ENCODE measurements around the gene NLRP10. TPM values are rescaled to one million over a fixed set of nuclear protein-coding genes. Genes with fewer than 3 reads are reported as not detected.

The NLRP10 gene
- total RNA-seq, 1 donor from 2014 or later: not detected

GRCh38 chr11:7941608-7942007 lies 23.6 kb downstream of the NLRP10 start, which contains the start of gene OR10A3:
OR10A3 (minus strand) TSS chr11:7941708; CDS start chr11:7939520, 2,188 bp downstream.
- Histone ChIP-seq H3K27ac (no peak within 1 kb of the TSS), H3K4me1 (no peaks in the 10 kb centered on the region), H3K4me3 (no peak within 1 kb of the TSS), H3K36me3 (no peaks in the 10 kb centered on the region), H3K9me3 (peaks cover 3 to 12% of the 10 kb centered on the region in 2 donors), H3K27me3 (no peaks in the 10 kb centered on the region)
- DNase-seq (ENCODE audit: low spot score in 2 of 2): no peak
- TF ChIP-seq CTCF (IDR thresholded peaks at IDR 0.05): no peak
- intact Hi-C loops (cut with DNase I): no loop called here

- DNase-seq (ENCODE audit: low spot score in 2 of 2): no peak
- Histone ChIP-seq H3K4me3 (no peak overlapping the region), H3K4me1 (no peaks in the 10 kb centered on the region), H3K9me3 (peaks cover 3 to 12% of the 10 kb centered on the region in 2 donors), H3K27ac (no peak overlapping the region), H3K36me3 (no peaks in the 10 kb centered on the region), H3K27me3 (no peaks in the 10 kb centered on the region)
- no peak for TF ChIP-seq CTCF (IDR thresholded peaks at IDR 0.05)
- intact Hi-C loops (cut with DNase I): no loop called here
These were observed 24.1 kb downstream of the NLRP10 start for GRCh38 chr11:7941146-7941545.

GRCh38 chr11:7936615-7937014 lies 28.6 kb downstream of the NLRP10 start:
- no peaks in the 10 kb centered on the region for H3K4me1 ChIP-seq
- TF ChIP-seq CTCF (IDR thresholded peaks at IDR 0.05): no peak
- no peaks in the 10 kb centered on the region for H3K9me3 ChIP-seq
- H3K4me3 ChIP-seq: no peak overlapping the region
- no peak overlapping the region for H3K27ac ChIP-seq
- no peaks in the 10 kb centered on the region for H3K36me3 ChIP-seq
- intact Hi-C loops (cut with DNase I): no loop called here
- no peaks in the 10 kb centered on the region for H3K27me3 ChIP-seq
- no peak for DNase-seq (ENCODE audit: low spot score in 2 of 2)

GRCh38 chr11:7931168-7931567 lies 34.1 kb downstream of the NLRP10 start, which contains the start of gene OR10A6:
OR10A6 (minus strand) TSS chr11:7931268; CDS start chr11:7928662, 2,606 bp downstream.
- Histone ChIP-seq H3K4me1 (no peaks in the 10 kb centered on the region), H3K9me3 (no peaks in the 10 kb centered on the region), H3K4me3 (no peak within 1 kb of the TSS), H3K27me3 (no peaks in the 10 kb centered on the region), H3K36me3 (no peaks in the 10 kb centered on the region), H3K27ac (no peak within 1 kb of the TSS)
- no peak for DNase-seq (ENCODE audit: low spot score in 2 of 2)
- intact Hi-C loops (cut with DNase I): no loop called here
- no peak for TF ChIP-seq CTCF (IDR thresholded peaks at IDR 0.05)

GRCh38 chr11:7927635-7928034 lies 37.6 kb downstream of the NLRP10 start:
- no peaks in the 10 kb centered on the region for H3K36me3 ChIP-seq
- H3K4me1 ChIP-seq: no peaks in the 10 kb centered on the region
- H3K4me3 ChIP-seq: no peak overlapping the region
- TF ChIP-seq CTCF (IDR thresholded peaks at IDR 0.05): no peak
- no peak overlapping the region for H3K27ac ChIP-seq
- no peak for DNase-seq (ENCODE audit: low spot score in 2 of 2)
- intact Hi-C loops (cut with DNase I): no loop called here
- no peaks in the 10 kb centered on the region for H3K9me3 ChIP-seq
- H3K27me3 ChIP-seq: no peaks in the 10 kb centered on the region

- H3K4me1 ChIP-seq: no peaks in the 10 kb centered on the region
- H3K36me3 ChIP-seq: no peaks in the 10 kb centered on the region
- H3K27me3 ChIP-seq: no peaks in the 10 kb centered on the region
- TF ChIP-seq CTCF (IDR thresholded peaks at IDR 0.05): no peak
- intact Hi-C loops (cut with DNase I): no loop called here
- DNase-seq (ENCODE audit: low spot score in 2 of 2): no peak
- H3K4me3 ChIP-seq: no peak overlapping the region
- no peak overlapping the region for H3K27ac ChIP-seq
- no peaks in the 10 kb centered on the region for H3K9me3 ChIP-seq
These were observed 40.7 kb downstream of the NLRP10 start for GRCh38 chr11:7924536-7924935.

Measured in ascending aorta (tissue), 2 donors.